Large intestine (tissue), 3 donors: ENCODE data around the gene AIG1. TPM values are rescaled to one million over a fixed set of nuclear protein-coding genes. Genes with fewer than 3 reads are reported as not detected.

Source experiments
- DNase-seq, 2 donors: peaks; one replicate each; pipeline versions ENCODE4 v3.0.0 to v3.0.0-alpha.2; 2013
- H3K27ac ChIP-seq: one replicate; pipeline ENCODE4 v1.5.1; 2013; ENCODE audit warnings: low read length
- H3K27me3 ChIP-seq: 2 replicates; pipeline ENCODE4 v1.6.1; 2013; ENCODE audit warnings: low read length; ENCODE audit not compliant: control insufficient read depth, insufficient read depth
- H3K36me3 ChIP-seq: 2 replicates; pipeline ENCODE4 v1.6.1; 2013; ENCODE audit warnings: low read length; ENCODE audit not compliant: control insufficient read depth, insufficient read depth
- H3K4me1 ChIP-seq: one replicate; pipeline ENCODE4 v1.6.1; 2013; ENCODE audit warnings: low read length; ENCODE audit not compliant: control insufficient read depth, insufficient read depth
- H3K4me3 ChIP-seq: one replicate; pipeline ENCODE4 v1.5.1; 2013; ENCODE audit warnings: low read length
- H3K9me3 ChIP-seq: one replicate; pipeline ENCODE4 v1.6.1; 2013; ENCODE audit warnings: mild to moderate bottlenecking, low read depth, low read length, moderate library complexity; ENCODE audit not compliant: control insufficient read depth
- WGBS: methylation state at CpG from one replicate; pipeline ENCODE4 v1.1.5; 2013; ENCODE audit warnings: low lambda C conversion rate; ENCODE audit not compliant: insufficient coverage; 5-methylcytosine and 5-hydroxymethylcytosine counted together
- polyA plus RNA-seq: library from polyadenylated mRNA; unstranded; fragments of 120-200 nt; gene quantifications from one replicate; pipeline ENCODE4 v1.2.1, GENCODE V29; 2013

AIG1 gene
- polyA plus RNA-seq, 1 donor: 180 TPM

DNA sequence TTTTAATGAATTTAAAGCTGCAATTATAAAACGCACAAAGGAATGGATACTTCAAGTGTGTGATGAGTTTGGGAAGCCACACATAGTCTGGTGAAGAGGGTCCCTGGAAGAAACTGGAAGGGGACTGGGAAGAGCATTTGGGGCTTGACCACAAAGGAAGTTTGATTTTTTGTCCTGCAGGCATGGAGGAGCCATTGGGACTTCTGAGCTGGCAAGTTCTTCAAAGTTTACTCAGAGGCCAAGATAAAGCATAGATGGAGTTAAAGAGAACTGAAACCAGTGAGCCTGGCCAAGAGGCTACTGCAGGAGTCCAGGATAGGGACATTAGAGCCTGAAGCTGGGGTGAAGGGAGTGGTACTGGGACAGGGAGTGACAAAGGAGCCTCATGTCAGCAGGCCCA lies 95.0 kb downstream of the AIG1 start:
- WGBS: 100% methylated on average over 1 of the region's 1 CpG
- no peaks in the 10 kb centered on the region for H3K27me3 ChIP-seq
- no peak overlapping the region for H3K27ac ChIP-seq
- H3K4me1 ChIP-seq: no peaks in the 10 kb centered on the region
- DNase-seq: no peak
- H3K36me3 ChIP-seq: peaks cover 5% of the 10 kb centered on the region
- no peak overlapping the region for H3K4me3 ChIP-seq
- no peaks in the 10 kb centered on the region for H3K9me3 ChIP-seq

DNA sequence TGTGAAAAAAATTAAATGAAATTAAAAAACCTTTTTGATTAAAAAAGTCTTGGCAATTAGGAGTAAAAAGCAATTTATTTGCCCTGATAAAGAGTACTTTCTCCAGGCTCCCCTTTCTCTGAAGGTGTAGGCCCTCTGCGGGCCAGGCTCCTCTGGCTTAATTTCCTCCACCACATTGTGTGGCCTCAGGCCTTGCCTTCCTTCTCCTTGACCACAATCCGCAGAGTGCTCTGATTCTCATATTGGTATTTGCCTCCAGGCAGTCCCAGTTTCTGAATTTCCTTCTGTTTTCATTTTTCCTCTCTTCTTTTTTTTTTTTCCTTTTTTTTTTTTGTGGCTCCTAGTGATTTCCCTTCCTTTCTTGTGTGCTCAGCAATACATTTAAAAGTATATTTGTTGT lies 96.4 kb downstream of the AIG1 start:
- Histone ChIP-seq H3K36me3 (peaks cover 5% of the 10 kb centered on the region), H3K27ac (no peak overlapping the region), H3K4me3 (no peak overlapping the region), H3K4me1 (no peaks in the 10 kb centered on the region), H3K27me3 (no peaks in the 10 kb centered on the region), H3K9me3 (no peaks in the 10 kb centered on the region)
- WGBS: 0% methylated on average over 1 of the region's 2 CpGs
- no peak for DNase-seq

- no peaks in the 10 kb centered on the region for H3K27me3 ChIP-seq
Observed at GRCh38 chr6:143158113-143158581, 97.5 kb downstream of the AIG1 start.

DNA sequence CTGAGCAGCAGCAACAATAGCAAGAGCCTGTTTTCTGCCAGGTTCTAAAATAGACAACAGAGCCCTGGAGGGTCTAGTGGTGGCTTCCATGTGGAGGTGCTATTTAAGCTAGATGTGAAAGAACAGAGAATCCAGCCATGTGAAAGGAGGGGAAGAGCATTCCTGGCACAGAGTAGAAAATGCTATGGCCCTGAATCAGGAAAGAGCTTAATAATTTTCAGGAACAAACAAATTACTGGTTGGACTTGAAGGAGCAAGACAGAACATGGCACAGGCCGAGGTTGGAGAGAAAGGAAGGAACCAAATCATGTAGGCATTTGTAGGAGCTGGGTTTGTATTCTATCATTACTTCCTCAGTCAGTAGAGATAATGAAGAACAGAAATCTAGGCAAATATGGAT lies 98.3 kb downstream of the AIG1 start:
- Histone ChIP-seq H3K4me1 (no peaks in the 10 kb centered on the region), H3K9me3 (no peaks in the 10 kb centered on the region), H3K27ac (no peak overlapping the region), H3K27me3 (no peaks in the 10 kb centered on the region), H3K36me3 (peaks cover 9% of the 10 kb centered on the region), H3K4me3 (no peak overlapping the region)
- WGBS: no CpG with 5 or more reads among the region's 1 CpG
- no peak for DNase-seq

More at GRCh38 chr6:143158113-143158581, 97.5 kb downstream of the AIG1 start:
- Histone ChIP-seq H3K4me3 (no peak overlapping the region), H3K4me1 (no peaks in the 10 kb centered on the region), H3K36me3 (peaks cover 9% of the 10 kb centered on the region), H3K9me3 (no peaks in the 10 kb centered on the region), H3K27ac (no peak overlapping the region)
- no peak for DNase-seq
- WGBS: 67% methylated on average over 1 of the region's 3 CpGs

- no peaks in the 10 kb centered on the region for H3K9me3 ChIP-seq
- H3K27me3 ChIP-seq: no peaks in the 10 kb centered on the region
- WGBS: 63% methylated on average over 1 of the region's 1 CpG
- H3K27ac ChIP-seq: no peak overlapping the region
- H3K4me3 ChIP-seq: no peak overlapping the region
- H3K36me3 ChIP-seq: peaks cover 9% of the 10 kb centered on the region
- DNase-seq: no peak
- no peaks in the 10 kb centered on the region for H3K4me1 ChIP-seq
Observed at GRCh38 chr6:143160015-143160414, 99.3 kb downstream of the AIG1 start.

DNA sequence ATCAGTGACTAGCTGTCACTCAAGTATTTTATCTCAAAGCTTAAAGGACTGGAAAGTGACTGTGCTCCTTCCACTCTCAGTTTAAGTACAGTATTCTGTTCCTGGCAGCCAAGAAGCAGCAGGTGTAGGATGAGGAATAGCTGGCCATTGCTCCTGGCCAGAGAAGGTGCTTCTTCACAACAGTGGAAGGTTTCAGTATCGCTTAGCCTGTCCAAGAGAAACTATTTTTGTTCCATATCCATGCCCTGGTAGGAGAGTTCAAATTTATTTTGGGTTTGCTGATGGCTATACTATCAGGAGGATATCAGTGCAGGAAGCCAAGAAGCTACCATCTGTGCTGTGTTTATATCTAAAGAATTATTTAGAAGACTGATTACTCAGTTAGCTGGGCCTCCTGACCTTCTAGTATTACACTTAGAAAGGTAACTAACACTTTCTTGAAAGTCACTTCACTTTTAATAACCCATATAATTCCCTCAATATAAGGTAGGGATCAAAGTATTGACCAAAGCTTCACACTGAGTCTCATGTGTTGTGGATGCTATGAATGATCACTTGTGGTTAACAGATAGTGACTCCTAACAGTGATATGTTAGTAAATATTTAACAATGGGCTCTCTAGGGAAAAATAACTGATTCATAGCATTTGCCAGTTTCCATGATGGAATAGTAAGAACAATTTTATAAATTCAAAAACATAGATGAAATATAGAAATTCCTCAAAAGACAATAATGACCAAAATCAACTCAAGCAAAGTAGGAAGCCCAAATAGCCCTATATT lies 99.9 kb downstream of the AIG1 start:
- peaks cover 12% of the 10 kb centered on the region for H3K36me3 ChIP-seq
- DNase-seq: no peak
- no peak overlapping the region for H3K4me3 ChIP-seq
- H3K27ac ChIP-seq: no peak overlapping the region
- H3K27me3 ChIP-seq: no peaks in the 10 kb centered on the region
- no peaks in the 10 kb centered on the region for H3K4me1 ChIP-seq
- H3K9me3 ChIP-seq: no peaks in the 10 kb centered on the region
- WGBS: no CpG with 5 or more reads among the region's 1 CpG

DNA sequence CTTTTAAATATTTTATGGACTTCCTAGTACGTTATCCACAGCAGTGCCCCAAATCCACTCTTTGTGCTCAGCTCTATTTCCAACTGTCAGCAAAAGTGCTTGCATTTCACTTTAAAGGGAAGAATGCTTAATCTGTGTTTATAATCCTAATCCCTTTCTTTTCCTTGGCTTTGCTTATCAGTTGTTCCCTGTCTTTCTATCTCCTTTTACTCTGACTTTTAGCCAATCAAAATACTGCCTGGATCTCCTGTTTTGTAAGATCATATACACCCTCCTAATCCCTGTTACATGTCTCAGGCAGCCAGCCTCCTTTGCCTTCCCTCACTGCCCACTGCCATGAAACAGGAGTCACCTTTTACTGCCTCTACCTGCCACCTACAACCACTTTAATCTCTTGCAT lies 102.9 kb downstream of the AIG1 start:
- 100% methylated on average over 1 of the region's 1 CpG for WGBS

DNA sequence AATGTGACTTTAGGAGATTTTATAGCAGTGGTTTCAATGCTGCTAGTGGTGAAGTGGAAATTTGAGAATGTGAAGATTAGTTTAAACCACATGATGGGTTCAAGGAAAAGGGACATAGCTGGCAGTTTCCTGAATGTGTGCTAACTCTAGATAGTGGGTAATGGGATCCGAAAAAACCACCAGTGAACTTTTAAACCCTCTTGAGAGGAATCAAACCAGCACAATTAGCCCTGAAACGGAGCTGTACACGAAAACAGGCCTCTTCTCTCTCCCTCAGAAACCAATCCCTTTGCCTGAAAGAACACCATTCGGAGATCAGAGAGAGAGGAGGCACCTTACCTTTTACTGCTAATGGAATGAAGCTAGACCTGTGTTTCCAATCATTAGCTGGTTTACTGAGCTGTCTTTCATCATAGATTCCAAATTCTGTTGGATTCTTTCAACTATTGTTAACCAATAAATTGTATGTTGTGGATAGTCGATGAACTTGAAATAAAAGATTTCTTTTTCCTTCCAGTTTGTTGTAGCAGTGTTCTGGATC lies 103.9 kb downstream of the AIG1 start:
- WGBS: no CpG with 5 or more reads among the region's 5 CpGs
- Histone ChIP-seq H3K4me1 (no peaks in the 10 kb centered on the region), H3K27me3 (no peaks in the 10 kb centered on the region), H3K9me3 (no peaks in the 10 kb centered on the region), H3K36me3 (peaks cover 13% of the 10 kb centered on the region), H3K4me3 (no peak overlapping the region), H3K27ac (no peak overlapping the region)
- DNase-seq: no peak

More for the DNA sequence above, 102.9 kb downstream of the AIG1 start:
- H3K27me3 ChIP-seq: no peaks in the 10 kb centered on the region
- peaks cover 13% of the 10 kb centered on the region for H3K36me3 ChIP-seq
- no peak for DNase-seq
- no peak overlapping the region for H3K27ac ChIP-seq
- no peaks in the 10 kb centered on the region for H3K4me1 ChIP-seq
- no peak overlapping the region for H3K4me3 ChIP-seq
- no peaks in the 10 kb centered on the region for H3K9me3 ChIP-seq

DNA sequence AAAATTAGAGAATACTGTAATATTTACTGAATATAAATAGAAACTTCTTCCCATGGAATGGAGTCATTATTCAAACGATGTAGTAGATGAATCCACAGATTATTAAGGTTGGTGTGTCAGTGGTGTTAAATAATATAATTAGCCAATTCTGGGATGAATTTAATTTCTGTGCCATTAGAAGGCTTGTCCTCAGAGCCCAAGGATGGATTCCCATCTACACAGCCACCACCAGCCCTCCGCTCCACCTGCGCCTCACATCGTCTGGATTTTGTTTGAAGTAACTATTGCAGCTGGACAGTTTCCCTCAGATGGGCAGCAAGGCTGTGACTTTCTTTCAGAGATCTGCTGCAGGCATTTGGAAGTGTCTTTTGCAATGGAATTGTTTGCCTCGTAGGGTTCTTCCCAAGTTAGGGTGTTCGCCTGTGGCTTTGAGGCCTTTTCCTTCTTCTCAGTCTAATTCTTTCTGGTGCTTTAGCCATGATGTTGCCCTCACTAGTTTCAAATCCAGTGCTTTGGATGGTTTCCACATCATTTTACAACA lies 104.7 kb downstream of the AIG1 start:
- H3K4me3 ChIP-seq: no peak overlapping the region
- WGBS: 100% methylated on average over 1 of the region's 6 CpGs
- no peaks in the 10 kb centered on the region for H3K27me3 ChIP-seq
- H3K9me3 ChIP-seq: no peaks in the 10 kb centered on the region
- DNase-seq: no peak
- H3K36me3 ChIP-seq: peaks cover 13% of the 10 kb centered on the region
- no peak overlapping the region for H3K27ac ChIP-seq
- no peaks in the 10 kb centered on the region for H3K4me1 ChIP-seq

DNA sequence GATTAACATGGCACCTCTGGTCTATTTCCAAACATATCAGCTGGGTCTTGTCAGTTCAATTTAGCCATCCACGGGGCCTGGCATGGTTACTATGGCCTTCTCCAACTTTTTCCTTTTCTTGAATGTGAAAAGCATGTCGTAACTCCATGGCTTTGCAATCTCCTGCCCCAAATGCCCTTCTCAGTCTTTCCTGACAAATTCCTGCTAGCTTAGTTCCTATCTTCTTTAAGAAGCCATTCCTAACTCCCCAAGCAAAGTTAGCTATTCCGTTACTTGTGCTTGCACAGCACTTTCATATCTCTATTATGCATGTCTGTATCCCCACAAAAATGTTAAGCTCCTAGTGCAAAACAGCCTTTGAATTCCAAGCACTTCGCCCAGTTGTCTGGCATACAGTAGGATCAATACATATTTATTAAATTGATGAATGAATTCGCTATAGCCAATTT lies 105.6 kb downstream of the AIG1 start:
- Histone ChIP-seq H3K36me3 (peaks cover 15% of the 10 kb centered on the region), H3K27ac (no peak overlapping the region), H3K4me3 (no peak overlapping the region), H3K9me3 (no peaks in the 10 kb centered on the region), H3K4me1 (no peaks in the 10 kb centered on the region), H3K27me3 (no peaks in the 10 kb centered on the region)
- DNase-seq: no peak
- WGBS: 100% methylated on average over 1 of the region's 5 CpGs
